ENCODE results near the gene ZNF462. TPM values are rescaled to one million over a fixed set of nuclear protein-coding genes. Genes with fewer than 3 reads are reported as not detected.

The ZNF462 gene
- total and polyA plus RNA-seq, 2 experiments from 2014 or later = 40.0 to 101 TPM

DNA sequence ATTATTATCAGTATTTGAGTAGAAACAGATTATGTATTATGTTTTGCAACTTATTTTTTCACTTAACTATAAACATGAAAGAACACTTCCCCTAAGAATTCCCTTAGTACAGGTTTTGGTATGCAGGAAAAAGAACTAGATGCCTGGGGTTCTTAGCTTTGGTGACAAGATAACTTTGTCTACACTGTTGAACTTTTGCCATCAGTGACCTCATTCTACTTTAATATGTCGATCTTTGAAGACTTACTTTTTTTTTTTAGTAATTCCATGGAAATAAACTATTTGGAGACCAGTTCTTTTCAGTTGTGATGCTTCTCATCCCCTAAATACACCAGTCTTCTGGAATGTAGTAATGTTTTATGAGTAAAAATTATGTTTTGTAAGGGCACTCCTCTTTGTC is 34.3 kb downstream of the ZNF462 start:
- Mint-ChIP-seq H3K4me3 (no peak overlapping the region), H3K36me3 (ENCODE audit: low read depth) (peaks cover 46% of the 10 kb centered on the region), H3K27ac (no peak overlapping the region), H3K4me1 (peaks cover 68% of the 10 kb centered on the region), H3K27me3 (ENCODE audit: insufficient read depth, low read depth, poor library complexity) (peaks cover 7% of the 10 kb centered on the region), H3K9me3 (peaks cover 24% of the 10 kb centered on the region)
- H3K4me1 ChIP-seq (ENCODE audit: insufficient read depth) = peaks cover 70% of the 10 kb centered on the region
- no peak overlapping the region for H3K27ac ChIP-seq (ENCODE audit: low read depth)
- ATAC-seq (no peak), DNase-seq (ENCODE audit: low spot score) (no peak)
- peaks cover 100% of the 10 kb centered on the region for H3K79me2 ChIP-seq (replicated peaks; ENCODE audit: insufficient read depth)
- H3K4me2 ChIP-seq = no peak overlapping the region
- no peak overlapping the region for H3K4me3 ChIP-seq
- TF ChIP-seq EZH2phosphoT487 (IDR thresholded peaks at IDR 0.05; ENCODE audit: unreplicated experiment) (no peak), POLR2AphosphoS5 (IDR thresholded peaks at IDR 0.05; ENCODE audit: low read depth) (no peak), CREB1 (CRISPR knock-in tag; IDR thresholded peaks at IDR 0.05; ENCODE audit: low read depth) (no peak), CTCF (conservative IDR thresholded peaks at IDR 0.05; ENCODE audit: low read depth in 2 of 2) (no peak), STAT1 (IDR thresholded peaks at IDR 0.05; ENCODE audit: unreplicated experiment) (no peak), JUNB (IDR thresholded peaks at IDR 0.05; ENCODE audit: unreplicated experiment) (no peak), ZNF331 (CRISPR knock-in tag; IDR thresholded peaks at IDR 0.05; ENCODE audit: low read depth) (no peak), ZNF114 (CRISPR knock-in tag; IDR thresholded peaks at IDR 0.05) (no peak), NANOG (IDR thresholded peaks at IDR 0.05; ENCODE audit: borderline replicate concordance) (no peak), EZH2 (IDR thresholded peaks at IDR 0.05; ENCODE audit: low read depth, unreplicated experiment) (no peak), REST (IDR thresholded peaks at IDR 0.05; ENCODE audit: unreplicated experiment) (no peak)
- TF ChIP-seq, protein P1, sequence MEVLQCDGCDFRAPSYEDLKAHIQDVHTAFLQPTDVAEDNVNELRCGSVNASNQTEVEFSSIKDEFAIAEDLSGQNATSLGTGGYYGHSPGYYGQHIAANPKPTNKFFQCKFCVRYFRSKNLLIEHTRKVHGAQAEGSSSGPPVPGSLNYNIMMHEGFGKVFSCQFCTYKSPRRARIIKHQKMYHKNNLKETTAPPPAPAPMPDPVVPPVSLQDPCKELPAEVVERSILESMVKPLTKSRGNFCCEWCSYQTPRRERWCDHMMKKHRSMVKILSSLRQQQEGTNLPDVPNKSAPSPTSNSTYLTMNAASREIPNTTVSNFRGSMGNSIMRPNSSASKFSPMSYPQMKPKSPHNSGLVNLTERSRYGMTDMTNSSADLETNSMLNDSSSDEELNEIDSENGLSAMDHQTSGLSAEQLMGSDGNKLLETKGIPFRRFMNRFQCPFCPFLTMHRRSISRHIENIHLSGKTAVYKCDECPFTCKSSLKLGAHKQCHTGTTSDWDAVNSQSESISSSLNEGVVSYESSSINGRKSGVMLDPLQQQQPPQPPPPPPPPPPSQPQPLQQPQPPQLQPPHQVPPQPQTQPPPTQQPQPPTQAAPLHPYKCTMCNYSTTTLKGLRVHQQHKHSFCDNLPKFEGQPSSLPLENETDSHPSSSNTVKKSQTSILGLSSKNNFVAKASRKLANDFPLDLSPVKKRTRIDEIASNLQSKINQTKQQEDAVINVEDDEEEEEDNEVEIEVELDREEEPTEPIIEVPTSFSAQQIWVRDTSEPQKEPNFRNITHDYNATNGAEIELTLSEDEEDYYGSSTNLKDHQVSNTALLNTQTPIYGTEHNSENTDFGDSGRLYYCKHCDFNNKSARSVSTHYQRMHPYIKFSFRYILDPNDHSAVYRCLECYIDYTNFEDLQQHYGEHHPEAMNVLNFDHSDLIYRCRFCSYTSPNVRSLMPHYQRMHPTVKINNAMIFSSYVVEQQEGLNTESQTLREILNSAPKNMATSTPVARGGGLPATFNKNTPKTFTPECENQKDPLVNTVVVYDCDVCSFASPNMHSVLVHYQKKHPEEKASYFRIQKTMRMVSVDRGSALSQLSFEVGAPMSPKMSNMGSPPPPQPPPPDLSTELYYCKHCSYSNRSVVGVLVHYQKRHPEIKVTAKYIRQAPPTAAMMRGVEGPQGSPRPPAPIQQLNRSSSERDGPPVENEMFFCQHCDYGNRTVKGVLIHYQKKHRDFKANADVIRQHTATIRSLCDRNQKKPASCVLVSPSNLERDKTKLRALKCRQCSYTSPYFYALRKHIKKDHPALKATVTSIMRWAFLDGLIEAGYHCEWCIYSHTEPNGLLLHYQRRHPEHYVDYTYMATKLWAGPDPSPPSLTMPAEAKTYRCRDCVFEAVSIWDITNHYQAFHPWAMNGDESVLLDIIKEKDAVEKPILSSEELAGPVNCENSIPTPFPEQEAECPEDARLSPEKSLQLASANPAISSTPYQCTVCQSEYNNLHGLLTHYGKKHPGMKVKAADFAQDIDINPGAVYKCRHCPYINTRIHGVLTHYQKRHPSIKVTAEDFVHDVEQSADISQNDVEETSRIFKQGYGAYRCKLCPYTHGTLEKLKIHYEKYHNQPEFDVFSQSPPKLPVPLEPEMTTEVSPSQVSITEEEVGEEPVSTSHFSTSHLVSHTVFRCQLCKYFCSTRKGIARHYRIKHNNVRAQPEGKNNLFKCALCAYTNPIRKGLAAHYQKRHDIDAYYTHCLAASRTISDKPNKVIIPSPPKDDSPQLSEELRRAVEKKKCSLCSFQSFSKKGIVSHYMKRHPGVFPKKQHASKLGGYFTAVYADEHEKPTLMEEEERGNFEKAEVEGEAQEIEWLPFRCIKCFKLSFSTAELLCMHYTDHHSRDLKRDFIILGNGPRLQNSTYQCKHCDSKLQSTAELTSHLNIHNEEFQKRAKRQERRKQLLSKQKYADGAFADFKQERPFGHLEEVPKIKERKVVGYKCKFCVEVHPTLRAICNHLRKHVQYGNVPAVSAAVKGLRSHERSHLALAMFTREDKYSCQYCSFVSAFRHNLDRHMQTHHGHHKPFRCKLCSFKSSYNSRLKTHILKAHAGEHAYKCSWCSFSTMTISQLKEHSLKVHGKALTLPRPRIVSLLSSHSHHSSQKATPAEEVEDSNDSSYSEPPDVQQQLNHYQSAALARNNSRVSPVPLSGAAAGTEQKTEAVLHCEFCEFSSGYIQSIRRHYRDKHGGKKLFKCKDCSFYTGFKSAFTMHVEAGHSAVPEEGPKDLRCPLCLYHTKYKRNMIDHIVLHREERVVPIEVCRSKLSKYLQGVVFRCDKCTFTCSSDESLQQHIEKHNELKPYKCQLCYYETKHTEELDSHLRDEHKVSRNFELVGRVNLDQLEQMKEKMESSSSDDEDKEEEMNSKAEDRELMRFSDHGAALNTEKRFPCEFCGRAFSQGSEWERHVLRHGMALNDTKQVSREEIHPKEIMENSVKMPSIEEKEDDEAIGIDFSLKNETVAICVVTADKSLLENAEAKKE (CRISPR knock-in tag; IDR thresholded peaks at IDR 0.05) = no peak
- TF ChIP-seq, protein P2, sequence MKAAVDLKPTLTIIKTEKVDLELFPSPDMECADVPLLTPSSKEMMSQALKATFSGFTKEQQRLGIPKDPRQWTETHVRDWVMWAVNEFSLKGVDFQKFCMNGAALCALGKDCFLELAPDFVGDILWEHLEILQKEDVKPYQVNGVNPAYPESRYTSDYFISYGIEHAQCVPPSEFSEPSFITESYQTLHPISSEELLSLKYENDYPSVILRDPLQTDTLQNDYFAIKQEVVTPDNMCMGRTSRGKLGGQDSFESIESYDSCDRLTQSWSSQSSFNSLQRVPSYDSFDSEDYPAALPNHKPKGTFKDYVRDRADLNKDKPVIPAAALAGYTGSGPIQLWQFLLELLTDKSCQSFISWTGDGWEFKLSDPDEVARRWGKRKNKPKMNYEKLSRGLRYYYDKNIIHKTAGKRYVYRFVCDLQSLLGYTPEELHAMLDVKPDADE (IDR thresholded peaks at IDR 0.05) = no peak
- peaks cover 13% of the 10 kb centered on the region; the same call in 1 of the 2 replicates for H4K20me1 ChIP-seq (replicated peaks; ENCODE audit: insufficient read depth)
- no peaks in the 10 kb centered on the region for H3K9me2 ChIP-seq (ENCODE audit: insufficient read depth)
- H2AFZ ChIP-seq = no peak overlapping the region
- no peaks in the 10 kb centered on the region for H3K36me3 ChIP-seq (ENCODE audit: insufficient read depth)
- H3K27me3 ChIP-seq (ENCODE audit: insufficient read depth) = no peaks in the 10 kb centered on the region
- no peaks in the 10 kb centered on the region for H3F3A ChIP-seq (replicated peaks; ENCODE audit: low read depth)
